Karpas-422 (cell line): ENCODE data around the gene OTX1. TPM values are rescaled to one million over a fixed set of nuclear protein-coding genes. Genes with fewer than 3 reads are reported as not detected.

ENCODE experiments used
- DNase-seq: peaks from one replicate; pipeline ENCODE4 v3.0.0-alpha.2; 2015
- H2AFZ ChIP-seq: fragments of 200-600 bp; sonication (generic); 2 replicates; pipeline ENCODE4 v1.6.1; 2014; ENCODE audit warnings: antibody characterized with exemption, low read length, mixed read lengths
- H3K27ac ChIP-seq: fragments of 200-600 bp; sonication (generic); 2 replicates; pipeline ENCODE4 v1.5.1; 2014; ENCODE audit warnings: mild to moderate bottlenecking, low read length, moderate library complexity
- H3K27me3 ChIP-seq: fragments of 200-600 bp; sonication (generic); 2 replicates; pipeline ENCODE4 v1.6.1; 2014; ENCODE audit warnings: low read length, mixed read lengths
- H3K36me3 ChIP-seq: fragments of 200-600 bp; sonication (generic); 2 replicates; pipeline ENCODE4 v1.6.1; 2014; ENCODE audit warnings: low read length, mixed read lengths; ENCODE audit not compliant: insufficient read depth
- H3K4me1 ChIP-seq: fragments of 200-600 bp; sonication (generic); 2 replicates; pipeline ENCODE4 v1.6.1; 2014; ENCODE audit warnings: mild to moderate bottlenecking, low read length, mixed read lengths
- H3K4me2 ChIP-seq: fragments of 200-600 bp; sonication (generic); 2 replicates; pipeline ENCODE4 v1.6.1; 2014; ENCODE audit warnings: low read length, low read depth, mild to moderate bottlenecking; ENCODE audit not compliant: poor library complexity, severe bottlenecking
- H3K4me3 ChIP-seq: fragments of 200-600 bp; sonication (generic); 2 replicates; pipeline ENCODE4 v1.5.1; 2014; ENCODE audit warnings: mild to moderate bottlenecking, antibody characterized with exemption, low read length, mixed read lengths
- H3K79me2 ChIP-seq: fragments of 200-600 bp; sonication (generic); 2 replicates; pipeline ENCODE4 v1.6.1; 2014; ENCODE audit warnings: mild to moderate bottlenecking, low read length, mixed read lengths
- H3K9ac ChIP-seq: fragments of 200-600 bp; sonication (generic); 2 replicates; pipeline ENCODE4 v1.6.0; 2014; ENCODE audit warnings: low read length
- H3K9me2 ChIP-seq: fragments of 200-600 bp; sonication (generic), shearing (Covaris generic); replicated peaks from 2 replicates; pipeline ENCODE4 v1.6.0; 2014; ENCODE audit warnings: mild to moderate bottlenecking, low read length, moderate library complexity; ENCODE audit not compliant: insufficient read depth
- H3K9me3 ChIP-seq: fragments of 300-700, 200-600 bp; sonication (generic); 2 replicates; pipeline ENCODE4 v1.6.1; 2014; ENCODE audit warnings: low read length, mixed read lengths
- H4K20me1 ChIP-seq: fragments of 200-600 bp; sonication (generic); 2 replicates; pipeline ENCODE4 v1.6.1; 2014; ENCODE audit warnings: mild to moderate bottlenecking, antibody characterized with exemption, low read length, low read depth; ENCODE audit not compliant: insufficient read depth
- total RNA-seq: library from RNA; depleted of rRNA; stranded (reverse); fragments of >200 nt; shearing (Covaris generic); gene quantifications from 2 replicates; pipeline ENCODE4 v1.2.3, GENCODE V29; 2014; ENCODE audit warnings: low replicate concordance; rRNA removed

The OTX1 gene
- 1.9 and 6.4 TPM in 2 replicates for total RNA-seq

DNA sequence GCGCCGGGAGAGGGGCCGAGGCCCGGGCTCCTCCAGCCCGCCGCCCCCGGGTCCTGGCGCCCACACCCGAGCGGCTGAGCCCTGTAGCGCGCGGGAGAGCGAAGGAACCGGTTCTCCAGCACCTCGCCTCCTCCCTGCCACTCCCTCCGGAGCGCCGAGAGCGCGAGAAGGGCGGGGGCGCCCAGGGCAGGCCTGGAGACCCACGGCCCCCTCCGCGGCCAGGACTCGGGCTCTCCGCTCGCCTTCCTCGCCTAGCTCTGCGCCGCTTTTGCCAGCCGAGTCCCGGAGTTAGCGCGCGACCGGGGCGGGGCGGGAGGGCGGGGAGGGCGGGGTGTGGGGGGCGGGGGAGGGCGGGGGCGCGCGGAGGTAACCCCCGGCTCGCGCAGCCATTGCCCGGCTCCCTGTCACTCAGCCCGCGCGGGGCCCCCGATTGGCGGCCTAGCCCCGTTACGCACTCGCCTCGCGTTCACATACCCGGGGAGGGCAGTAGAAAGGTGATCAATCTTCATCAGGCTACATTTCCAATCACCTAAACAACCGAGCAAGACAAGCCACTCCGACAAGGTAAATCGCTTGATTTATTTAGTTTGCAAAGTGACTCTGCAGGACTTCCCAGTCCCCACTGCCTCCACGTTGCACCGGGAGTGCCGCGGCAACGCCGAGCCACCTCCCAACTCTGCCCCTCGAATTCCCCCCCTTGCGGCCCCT lies at the start of gene OTX1:
TSS of gene OTX1 (plus strand) at position 497 of the 708 bp plus-strand sequence. CDS start 2,161 bp downstream, outside the sequence.
- Histone ChIP-seq H3K4me1 (peaks cover 17% of the 10 kb centered on the region), H3K79me2 (peaks cover 14% of the 10 kb centered on the region), H3K27ac (peak within 1 kb of the TSS; percentile 39; the same call in 1 of the 2 replicates), H4K20me1 (no peaks in the 10 kb centered on the region), H3K9ac (peak within 1 kb of the TSS; percentile 81), H3K9me3 (no peaks in the 10 kb centered on the region), H3K27me3 (no peaks in the 10 kb centered on the region), H3K36me3 (no peaks in the 10 kb centered on the region), H3K4me2 (peak within 1 kb of the TSS; percentile 96), H3K9me2 (no peaks in the 10 kb centered on the region), H3K4me3 (peak within 1 kb of the TSS; percentile 81), H2AFZ (peak within 1 kb of the TSS; percentile 91)
- DNase-seq = peak; percentile 98

DNA sequence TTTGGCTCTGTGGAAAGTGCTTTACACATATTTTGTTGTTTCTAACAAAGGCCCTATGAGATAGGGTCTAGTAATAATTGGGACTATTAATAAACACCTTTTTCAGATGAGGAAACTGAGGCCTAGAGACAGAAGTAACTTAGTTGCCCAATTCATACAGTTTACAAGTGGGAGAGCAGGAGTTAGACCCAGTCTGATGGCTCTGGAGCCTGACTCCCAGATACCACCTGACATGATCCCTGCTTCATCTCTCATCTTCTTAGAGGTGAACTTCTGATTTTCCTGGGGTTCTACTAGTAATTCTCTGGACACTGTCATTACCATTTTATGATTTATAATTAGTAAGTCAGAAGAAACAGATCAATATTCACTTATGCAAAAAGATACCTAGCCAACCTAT lies 49.1 kb upstream of the OTX1 start:
- Histone ChIP-seq H2AFZ (no peak overlapping the region), H3K9me2 (no peaks in the 10 kb centered on the region), H4K20me1 (no peaks in the 10 kb centered on the region), H3K9me3 (no peaks in the 10 kb centered on the region), H3K36me3 (peaks cover 7% of the 10 kb centered on the region; the same call in 1 of the 2 replicates), H3K9ac (no peak overlapping the region), H3K4me3 (no peak overlapping the region), H3K4me2 (no peak overlapping the region), H3K4me1 (peaks cover 12% of the 10 kb centered on the region), H3K79me2 (no peaks in the 10 kb centered on the region), H3K27ac (no peak overlapping the region), H3K27me3 (no peaks in the 10 kb centered on the region)
- DNase-seq = no peak

DNA sequence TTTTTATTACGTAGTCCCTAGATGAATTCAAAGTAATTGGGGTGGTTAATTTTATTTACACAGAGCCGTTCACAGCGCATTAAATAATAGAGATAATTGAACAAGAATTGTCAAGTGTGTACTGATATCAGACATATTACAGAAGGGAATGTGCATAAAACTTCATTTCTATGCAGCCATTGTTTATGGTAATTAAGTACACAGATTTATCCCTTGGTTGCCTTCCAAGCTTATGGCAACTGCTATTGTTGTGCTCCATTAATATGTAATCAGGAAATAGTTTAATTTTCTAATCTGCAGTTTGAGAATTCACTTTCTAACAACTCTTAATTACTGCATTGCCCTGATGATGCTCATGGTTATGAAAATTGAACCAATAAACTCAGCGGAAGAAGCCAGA lies 47.3 kb upstream of the OTX1 start:
- Histone ChIP-seq H3K27me3 (no peaks in the 10 kb centered on the region), H4K20me1 (no peaks in the 10 kb centered on the region), H3K9me2 (no peaks in the 10 kb centered on the region), H3K27ac (no peak overlapping the region), H2AFZ (no peak overlapping the region), H3K36me3 (peaks cover 7% of the 10 kb centered on the region; the same call in 1 of the 2 replicates), H3K4me2 (no peak overlapping the region), H3K79me2 (no peaks in the 10 kb centered on the region), H3K9ac (no peak overlapping the region), H3K9me3 (no peaks in the 10 kb centered on the region), H3K4me1 (peaks cover 12% of the 10 kb centered on the region), H3K4me3 (no peak overlapping the region)
- DNase-seq = no peak

DNA sequence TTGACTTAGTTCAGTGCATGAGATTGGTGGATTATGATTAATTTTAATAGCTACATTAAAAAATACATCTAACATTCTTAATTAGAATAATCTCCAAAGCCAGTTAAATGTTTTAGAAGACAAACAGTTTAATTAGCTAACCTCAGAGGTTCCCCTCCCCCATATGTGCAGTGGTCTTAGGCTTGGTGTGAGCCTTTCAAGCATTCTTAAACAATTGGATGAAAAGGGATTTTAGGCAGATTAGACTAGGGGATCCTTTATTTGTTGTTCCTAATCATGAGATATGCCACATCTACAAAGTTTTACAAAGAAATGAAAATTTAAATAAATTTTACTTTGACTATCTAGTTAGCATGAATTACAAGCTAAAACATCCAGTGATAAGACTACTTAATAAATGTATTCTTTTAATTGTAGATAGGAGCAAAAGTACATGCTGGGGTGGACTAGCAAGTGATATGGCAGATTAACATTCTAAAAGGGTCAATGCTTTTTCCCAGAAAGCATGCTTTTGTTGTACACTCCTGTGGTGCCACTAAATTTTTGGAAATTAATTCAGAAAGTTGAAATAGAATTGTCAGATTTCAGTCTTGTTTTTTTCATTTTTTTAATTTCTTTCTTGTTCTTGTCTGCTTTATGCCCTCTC lies 42.7 kb upstream of the OTX1 start:
- no peaks in the 10 kb centered on the region for H3K4me1 ChIP-seq
- no peak overlapping the region for H3K9ac ChIP-seq
- no peaks in the 10 kb centered on the region for H4K20me1 ChIP-seq
- H3K4me2 ChIP-seq = no peak overlapping the region
- no peak overlapping the region for H2AFZ ChIP-seq
- H3K9me2 ChIP-seq = no peaks in the 10 kb centered on the region
- no peaks in the 10 kb centered on the region for H3K36me3 ChIP-seq
- no peaks in the 10 kb centered on the region for H3K27me3 ChIP-seq
- no peaks in the 10 kb centered on the region for H3K9me3 ChIP-seq
- no peak overlapping the region for H3K27ac ChIP-seq
- H3K79me2 ChIP-seq = no peaks in the 10 kb centered on the region; the same call in 1 of the 2 replicates
- no peak overlapping the region for H3K4me3 ChIP-seq
- no peak for DNase-seq

DNA sequence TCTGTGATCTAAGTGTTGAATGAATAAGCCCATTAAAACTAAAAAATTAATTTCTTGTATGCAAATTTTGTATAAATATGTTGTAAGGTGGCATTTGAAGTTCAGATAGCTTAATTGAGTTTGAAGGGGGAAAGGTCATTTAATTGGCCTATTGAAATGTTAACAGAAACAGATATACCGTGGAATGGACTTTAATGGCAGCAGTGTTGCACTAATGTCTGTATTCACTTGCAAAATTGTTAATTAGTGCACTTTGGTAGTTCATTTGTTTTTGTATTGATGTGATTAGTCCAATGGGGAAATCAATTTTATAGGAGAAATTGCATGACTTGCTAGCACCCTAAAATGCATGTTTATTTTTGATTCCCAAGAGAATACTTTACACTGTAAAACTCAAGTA lies 41.8 kb upstream of the OTX1 start:
- H4K20me1 ChIP-seq = no peaks in the 10 kb centered on the region
- no peak overlapping the region for H2AFZ ChIP-seq
- no peak overlapping the region for H3K4me3 ChIP-seq
- H3K79me2 ChIP-seq = no peaks in the 10 kb centered on the region; the same call in 1 of the 2 replicates
- DNase-seq = no peak
- H3K4me2 ChIP-seq = no peak overlapping the region
- no peaks in the 10 kb centered on the region for H3K27me3 ChIP-seq
- no peak overlapping the region for H3K9ac ChIP-seq
- no peak overlapping the region for H3K27ac ChIP-seq
- no peaks in the 10 kb centered on the region for H3K9me3 ChIP-seq
- H3K36me3 ChIP-seq = no peaks in the 10 kb centered on the region
- no peaks in the 10 kb centered on the region for H3K4me1 ChIP-seq
- no peaks in the 10 kb centered on the region for H3K9me2 ChIP-seq

DNA sequence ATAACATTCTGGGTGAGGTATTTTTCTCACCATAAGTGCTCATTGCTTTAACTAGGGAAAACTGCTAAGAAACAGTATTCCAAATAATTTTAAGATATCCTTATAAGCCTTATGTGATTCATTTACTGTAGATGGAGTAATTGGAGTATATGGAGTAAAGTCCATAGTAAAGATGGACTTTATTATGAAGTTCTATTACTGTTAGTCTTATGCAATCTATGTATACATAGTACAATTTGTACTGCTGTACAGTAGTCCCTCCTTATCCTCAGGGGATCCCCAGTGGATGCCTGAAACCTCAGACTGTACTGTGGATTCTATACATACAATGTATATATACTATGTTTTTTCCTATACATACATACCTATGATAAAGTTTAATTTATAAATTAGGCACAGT lies 41.1 kb upstream of the OTX1 start:
- no peak overlapping the region for H3K9ac ChIP-seq
- H3K9me3 ChIP-seq = no peaks in the 10 kb centered on the region
- H3K27ac ChIP-seq = no peak overlapping the region

DNA sequence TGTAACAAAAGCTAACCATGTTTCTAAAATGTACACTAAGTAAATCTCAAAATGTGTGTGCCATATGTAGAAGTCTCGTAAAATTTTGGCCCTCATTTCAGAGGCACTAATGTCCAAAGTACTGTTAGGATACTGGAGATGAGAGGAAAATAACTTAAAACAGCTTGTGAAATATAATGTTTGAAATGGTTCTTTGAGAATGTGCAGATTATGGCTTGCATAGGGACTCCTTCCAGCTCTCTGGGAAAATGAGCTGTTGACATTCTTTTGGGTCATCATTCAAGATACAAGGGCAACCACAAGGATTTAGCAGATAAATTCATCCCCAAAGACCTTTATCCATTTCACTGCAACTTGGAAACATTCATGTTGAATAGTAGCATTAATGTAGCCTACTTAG lies 38.1 kb upstream of the OTX1 start:
- Histone ChIP-seq H3K4me3 (no peak overlapping the region), H3K79me2 (no peaks in the 10 kb centered on the region; the same call in 1 of the 2 replicates), H3K27me3 (no peaks in the 10 kb centered on the region), H4K20me1 (no peaks in the 10 kb centered on the region), H3K4me2 (no peak overlapping the region), H2AFZ (no peak overlapping the region), H3K9me3 (no peaks in the 10 kb centered on the region), H3K4me1 (no peaks in the 10 kb centered on the region), H3K9me2 (no peaks in the 10 kb centered on the region), H3K36me3 (no peaks in the 10 kb centered on the region), H3K27ac (no peak overlapping the region), H3K9ac (no peak overlapping the region)
- DNase-seq = no peak

More for the DNA sequence above, 41.1 kb upstream of the OTX1 start:
- Histone ChIP-seq H3K27me3 (no peaks in the 10 kb centered on the region), H3K79me2 (no peaks in the 10 kb centered on the region; the same call in 1 of the 2 replicates), H4K20me1 (no peaks in the 10 kb centered on the region), H3K9me2 (no peaks in the 10 kb centered on the region), H3K4me2 (no peak overlapping the region), H3K4me1 (no peaks in the 10 kb centered on the region), H3K4me3 (no peak overlapping the region), H3K36me3 (no peaks in the 10 kb centered on the region), H2AFZ (no peak overlapping the region)
- DNase-seq = no peak

DNA sequence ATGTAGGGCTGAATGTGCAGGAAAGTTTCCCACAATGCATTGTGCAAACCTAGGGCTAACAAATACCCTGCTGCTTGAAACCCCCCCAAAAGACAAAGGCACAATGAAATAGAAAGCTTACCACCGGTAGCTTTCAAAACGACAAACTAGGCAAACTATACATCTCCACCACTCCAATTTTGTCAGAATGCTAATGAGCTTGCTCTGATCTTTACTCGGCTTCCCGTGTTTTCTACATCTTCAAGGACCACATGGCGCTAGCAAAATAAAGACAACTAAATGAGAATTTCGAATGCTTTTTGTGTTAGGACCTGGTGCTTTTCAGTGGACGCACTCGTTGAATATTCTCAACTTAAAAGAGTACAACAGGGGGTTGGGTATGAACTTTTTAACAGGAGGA lies 37.2 kb upstream of the OTX1 start:
- Histone ChIP-seq H4K20me1 (no peaks in the 10 kb centered on the region), H3K36me3 (no peaks in the 10 kb centered on the region), H3K9me3 (no peaks in the 10 kb centered on the region), H3K4me3 (no peak overlapping the region), H3K27ac (no peak overlapping the region), H2AFZ (no peak overlapping the region), H3K9me2 (no peaks in the 10 kb centered on the region), H3K27me3 (no peaks in the 10 kb centered on the region), H3K4me2 (no peak overlapping the region), H3K79me2 (no peaks in the 10 kb centered on the region; the same call in 1 of the 2 replicates), H3K4me1 (no peaks in the 10 kb centered on the region), H3K9ac (no peak overlapping the region)
- no peak for DNase-seq
